ENCODE data around the gene LURAP1L.

- TF ChIP-seq CTCF (IDR thresholded peaks at IDR 0.05) (no peak), POLR2AphosphoS5 (IDR thresholded peaks at IDR 0.05) (no peak), POLR2A (IDR thresholded peaks at IDR 0.05; ENCODE audit: low read depth) (no peak)
These were observed 25.9 kb upstream of the LURAP1L start for GRCh38 chr9:12748954-12749353.
